DND-41 (cell line): ENCODE measurements around the gene SLC35G3.

Experiments
- ATAC-seq: fragments of 200-7000 bp; cut with Tn5 transposase; 3 replicates; pipeline ENCODE4 v1.9.1; 2021; ENCODE audit warnings: low read depth; ENCODE audit not compliant: insufficient read depth
- DNase-seq: peaks from one replicate; pipeline ENCODE4 v3.0.0-alpha.2; 2020
- H2AFZ ChIP-seq: 2 replicates; pipeline ENCODE4 v1.6.0; 2012; ENCODE audit warnings: low read depth, low read length
- H3K27ac ChIP-seq: 2 replicates; pipeline ENCODE4 v1.5.1; 2012; ENCODE audit warnings: low read length, inconsistent platforms
- H3K27me3 ChIP-seq: fragments of 200-600 bp; sonication (generic); 2 replicates; pipeline ENCODE4 v1.6.0; 2012; ENCODE audit warnings: low read length, mild to moderate bottlenecking, inconsistent platforms; ENCODE audit not compliant: insufficient read depth, poor library complexity
- H3K36me3 ChIP-seq: 2 replicates; pipeline ENCODE4 v1.5.1; 2012; ENCODE audit warnings: low read length, inconsistent platforms; ENCODE audit not compliant: insufficient read depth
- H3K4me1 ChIP-seq: 2 replicates; pipeline ENCODE4 v1.5.1; 2012; ENCODE audit warnings: mild to moderate bottlenecking, low read length; ENCODE audit not compliant: insufficient read depth
- H3K4me2 ChIP-seq: 2 replicates; pipeline ENCODE4 v1.6.0; 2012; ENCODE audit warnings: mild to moderate bottlenecking, moderate library complexity, low read length, inconsistent platforms; ENCODE audit not compliant: insufficient read depth
- H3K4me3 ChIP-seq, 2 experiments: fragments of 200-600 bp in 1 of 2; shearing (Covaris generic) in 1 of 2; 2 replicates each; pipeline ENCODE4 v1.5.1; 2012 to 2016; ENCODE audit warnings: inconsistent platforms in 2 of 2, low read length in 2 of 2, mild to moderate bottlenecking in 2 of 2, low read depth in 1 of 2, moderate library complexity in 1 of 2
- H3K79me2 ChIP-seq: 2 replicates; pipeline ENCODE4 v1.6.0; 2012; ENCODE audit warnings: low read length, inconsistent platforms; ENCODE audit not compliant: insufficient read depth
- H3K9ac ChIP-seq: 2 replicates; pipeline ENCODE4 v1.6.0; 2012; ENCODE audit warnings: low read depth, mild to moderate bottlenecking, inconsistent platforms, low read length, moderate library complexity
- H3K9me3 ChIP-seq: 2 replicates; pipeline ENCODE4 v1.5.1; 2012; ENCODE audit warnings: low read length, moderate library complexity, mild to moderate bottlenecking, inconsistent platforms; ENCODE audit not compliant: insufficient read depth, severe bottlenecking
- H4K20me1 ChIP-seq: 2 replicates; pipeline ENCODE4 v1.6.0; 2012; ENCODE audit warnings: low read length; ENCODE audit not compliant: insufficient read depth
- CTCF ChIP-seq: IDR thresholded peaks from 2 replicates; pipeline ENCODE4 v1.5.1; 2012; ENCODE audit warnings: borderline replicate concordance, low read length, moderate library complexity, mild to moderate bottlenecking; ENCODE audit not compliant: poor library complexity, severe bottlenecking; ENCODE audit errors: extremely low read depth
- EZH2 ChIP-seq: IDR thresholded peaks from 3 replicates; pipeline ENCODE4 v1.6.1; 2012; ENCODE audit warnings: borderline replicate concordance, low read depth, mild to moderate bottlenecking, moderate library complexity, low read length, inconsistent platforms; ENCODE audit not compliant: severe bottlenecking

Gene SLC35G3

GRCh38 chr17:35239823-35240222, 45.6 kb upstream of the SLC35G3 start:
- Histone ChIP-seq H3K27me3 (peaks cover 21% of the 10 kb centered on the region), H3K27ac (no peak overlapping the region)
- ATAC-seq = no peak

GRCh38 chr17:35238821-35239220, 44.6 kb upstream of the SLC35G3 start:
- H2AFZ ChIP-seq = no peak overlapping the region
- peaks cover 34% of the 10 kb centered on the region for H3K4me1 ChIP-seq
- peaks cover 16% of the 10 kb centered on the region for H3K79me2 ChIP-seq
- no peak overlapping the region for H3K27ac ChIP-seq
- TF ChIP-seq EZH2 = no peak
- no peak for TF ChIP-seq CTCF
- ATAC-seq = no peak
- H3K36me3 ChIP-seq = no peaks in the 10 kb centered on the region
- H3K27me3 ChIP-seq = peaks cover 21% of the 10 kb centered on the region
- H3K9me3 ChIP-seq = no peaks in the 10 kb centered on the region
- H3K9ac ChIP-seq = no peak overlapping the region
- H3K4me2 ChIP-seq = no peak overlapping the region
- H3K4me3 ChIP-seq = no peak overlapping the region
- peaks cover 6% of the 10 kb centered on the region; the same call in 1 of the 2 replicates for H4K20me1 ChIP-seq
- no peak for DNase-seq

More at GRCh38 chr17:35239823-35240222, 45.6 kb upstream of the SLC35G3 start:
- TF ChIP-seq EZH2 = no peak
- no peak for TF ChIP-seq CTCF
- DNase-seq = no peak
- H3K79me2 ChIP-seq = peaks cover 20% of the 10 kb centered on the region
- no peak overlapping the region for H3K4me3 ChIP-seq
- H3K4me1 ChIP-seq = peaks cover 44% of the 10 kb centered on the region
- H3K9ac ChIP-seq = no peak overlapping the region
- no peaks in the 10 kb centered on the region for H3K9me3 ChIP-seq
- peak overlapping the region; percentile 23 for H3K4me2 ChIP-seq
- peaks cover 7% of the 10 kb centered on the region; the same call in 1 of the 2 replicates for H4K20me1 ChIP-seq
- H3K36me3 ChIP-seq = no peaks in the 10 kb centered on the region
- H2AFZ ChIP-seq = no peak overlapping the region

GRCh38 chr17:35236821-35237220, 42.6 kb upstream of the SLC35G3 start:
- Histone ChIP-seq H3K4me1 (peaks cover 17% of the 10 kb centered on the region), H4K20me1 (0 out of 2 replicates have a peak, but pooled peaks cover 3% of the 10 kb centered on the region), H3K9ac (no peak overlapping the region), H3K9me3 (no peaks in the 10 kb centered on the region), H2AFZ (no peak overlapping the region), H3K36me3 (no peaks in the 10 kb centered on the region), H3K27me3 (peaks cover 9% of the 10 kb centered on the region), H3K79me2 (peaks cover 2% of the 10 kb centered on the region; the same call in 1 of the 2 replicates), H3K27ac (no peak overlapping the region), H3K4me2 (no peak overlapping the region), H3K4me3 (no peak overlapping the region)
- DNase-seq (no peak), ATAC-seq (no peak)
- TF ChIP-seq EZH2 (no peak), CTCF (no peak)
